T-helper 22 cell (primary cell): Measurements from ENCODE around the gene HIGD1A.

Experiments
- DNase-seq: peaks from one replicate; pipeline ENCODE4 v3.0.0-alpha.2; 2020; ENCODE audit warnings: low read depth

HIGD1A gene

DNA sequence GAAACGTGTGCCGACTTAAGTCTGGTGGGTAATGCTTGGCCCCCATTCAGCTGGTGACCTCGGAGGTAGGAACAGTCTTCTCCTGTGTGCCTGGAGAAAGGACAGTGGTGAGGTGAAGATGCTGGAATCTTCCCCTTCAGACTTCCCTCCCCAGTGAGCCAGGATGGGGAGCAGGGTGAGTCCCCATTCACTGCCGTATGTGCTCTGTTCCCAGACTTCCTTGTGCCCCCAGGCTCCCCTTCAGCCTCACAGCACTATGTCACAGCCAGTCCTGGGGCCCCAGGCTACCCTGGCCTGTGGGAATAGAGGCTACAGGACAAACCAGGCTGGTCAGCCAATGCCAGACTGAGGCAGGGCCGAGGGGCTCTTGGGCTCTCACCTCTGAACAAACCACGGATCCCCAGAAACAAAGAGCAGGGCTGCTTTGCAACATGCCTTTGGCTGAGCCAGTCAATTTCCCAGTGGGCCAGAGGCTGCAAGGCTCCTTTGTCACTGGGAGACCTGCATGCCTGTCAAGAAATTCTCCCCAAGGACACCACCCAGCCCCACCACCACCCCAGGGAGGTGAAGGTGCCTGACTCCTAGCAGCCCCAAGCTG is 69.9 kb downstream of the HIGD1A start:
- no peak for DNase-seq

DNA sequence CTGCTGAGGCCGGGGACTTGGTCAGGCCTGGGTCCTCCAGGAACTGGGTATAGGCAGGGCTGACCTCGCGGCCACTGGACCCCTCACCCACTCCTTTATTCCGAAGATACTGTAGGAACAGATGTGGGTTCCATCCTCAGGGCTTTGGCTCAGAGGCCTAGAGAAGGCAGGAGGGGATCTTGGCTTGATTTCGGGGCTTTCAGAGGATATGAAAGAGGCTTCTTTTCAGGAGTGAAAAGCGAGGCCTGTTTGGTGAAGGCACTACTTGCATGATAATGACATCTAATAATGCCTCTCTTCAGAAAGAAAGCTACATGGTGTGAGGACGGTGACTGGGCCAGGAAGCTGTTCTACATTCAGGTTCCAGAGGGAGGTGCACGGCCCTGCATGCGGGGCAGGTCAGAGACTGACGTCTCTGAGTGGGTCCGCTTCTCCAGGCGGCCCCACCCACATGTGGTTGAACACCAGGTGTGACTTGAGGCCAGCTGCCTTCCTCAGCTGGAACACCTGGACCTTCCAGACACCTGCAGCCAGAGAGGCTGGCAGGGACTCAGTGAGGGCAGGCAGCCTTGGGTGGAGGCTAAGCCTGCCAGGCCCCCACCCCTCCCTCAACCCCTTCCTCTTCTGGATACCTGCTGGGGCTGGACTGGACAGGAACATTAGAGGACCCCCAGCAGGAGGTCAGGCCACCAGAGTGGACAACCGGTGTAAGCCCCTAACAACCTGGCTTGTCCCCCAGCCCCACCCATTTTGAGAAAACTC is 70.6 kb downstream of the HIGD1A start:
- no peak for DNase-seq
